HG03108 (cell line): ENCODE measurements around the gene GADD45B.
A peak's percentile ranks its signal among the peaks of the same experiment; 100 is the strongest.
"Not testable (repeated sequence)": the region's sequence is repeated elsewhere in the genome, so short reads cannot be mapped to it uniquely, and the experiment has no call there.

Experiments
- ATAC-seq: cut with Tn5 transposase; IDR thresholded peaks from one replicate; pipeline ENCODE4 v1.9.1; 2021; ENCODE audit warnings: moderate library complexity; ENCODE audit not compliant: unreplicated experiment

GADD45B gene

DNA sequence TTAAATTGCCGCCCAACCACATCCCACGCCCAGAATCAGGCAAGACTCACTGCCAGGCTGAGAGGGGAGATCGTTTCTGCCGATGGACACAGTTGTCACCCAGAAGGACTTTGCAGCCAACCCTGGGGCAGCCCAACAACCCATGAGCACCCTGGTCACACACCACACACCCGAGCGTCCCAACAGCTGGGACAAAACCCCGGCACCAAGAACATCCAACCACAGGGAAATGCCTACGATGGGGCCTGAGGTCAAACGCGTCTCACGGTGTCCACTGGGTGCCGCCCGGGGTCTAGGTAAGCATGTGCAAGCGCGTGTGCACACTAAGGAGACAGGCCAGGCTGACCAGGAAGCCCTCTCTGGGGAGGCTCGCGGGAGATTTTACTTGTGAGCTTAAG is 32.1 kb upstream of the GADD45B start:
- ATAC-seq, result no peak

DNA sequence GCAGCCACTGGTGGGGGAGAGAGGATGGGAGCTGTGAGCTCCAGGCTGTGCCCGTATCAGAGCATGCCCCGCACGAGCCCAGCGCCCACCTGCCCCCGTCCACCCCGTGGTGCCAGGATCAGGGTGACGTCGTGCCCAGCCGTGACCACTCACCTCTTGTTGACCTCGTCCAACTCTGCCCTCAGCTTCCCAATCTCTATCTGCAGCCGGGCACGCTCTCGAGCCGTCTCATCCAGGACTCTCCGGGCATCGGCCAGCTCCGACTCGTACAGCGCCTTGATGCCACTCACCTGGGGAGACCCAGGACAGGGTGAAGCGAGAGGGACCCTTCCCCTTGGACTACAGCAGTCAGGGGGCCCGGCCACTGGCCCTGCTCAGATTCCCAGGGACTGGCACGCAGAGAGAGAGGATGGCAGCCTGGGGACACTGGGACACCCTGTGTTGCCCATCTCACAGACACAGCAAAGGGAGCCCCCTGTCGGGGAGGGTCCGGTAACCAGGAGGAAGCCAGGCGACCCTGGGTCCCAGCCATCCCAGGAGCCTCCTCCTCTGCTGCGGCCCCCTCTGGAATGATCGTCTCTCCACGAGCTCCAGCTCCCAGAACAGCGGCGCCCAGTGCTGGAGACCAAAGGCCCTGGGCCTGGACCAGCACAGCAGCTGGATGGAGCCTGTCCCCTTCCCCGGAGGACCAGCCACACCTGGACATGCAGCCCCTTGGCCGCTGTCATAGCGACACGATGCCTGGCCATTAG is 31.5 kb upstream of the GADD45B start:
- no peak for ATAC-seq

DNA sequence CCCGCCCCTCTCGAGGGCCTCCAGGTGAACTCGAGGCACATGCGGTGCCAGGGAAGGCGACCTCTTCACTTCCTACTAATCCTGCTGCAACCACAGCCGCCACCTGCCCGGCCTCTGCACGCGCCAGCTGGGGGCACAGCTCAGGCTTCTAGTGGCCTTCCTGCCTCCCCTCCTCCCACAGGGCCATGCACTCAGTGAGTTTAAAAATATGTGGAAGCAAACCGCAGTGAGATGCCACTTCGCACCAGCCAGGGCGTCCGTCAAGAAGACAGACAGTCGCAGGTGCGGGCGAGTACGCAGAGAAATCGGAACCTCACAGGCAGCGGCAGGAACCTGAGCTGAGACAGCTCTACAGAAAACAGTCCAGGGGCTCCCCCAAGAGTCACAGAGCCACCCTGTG is 29.5 kb upstream of the GADD45B start:
- no peak for ATAC-seq

DNA sequence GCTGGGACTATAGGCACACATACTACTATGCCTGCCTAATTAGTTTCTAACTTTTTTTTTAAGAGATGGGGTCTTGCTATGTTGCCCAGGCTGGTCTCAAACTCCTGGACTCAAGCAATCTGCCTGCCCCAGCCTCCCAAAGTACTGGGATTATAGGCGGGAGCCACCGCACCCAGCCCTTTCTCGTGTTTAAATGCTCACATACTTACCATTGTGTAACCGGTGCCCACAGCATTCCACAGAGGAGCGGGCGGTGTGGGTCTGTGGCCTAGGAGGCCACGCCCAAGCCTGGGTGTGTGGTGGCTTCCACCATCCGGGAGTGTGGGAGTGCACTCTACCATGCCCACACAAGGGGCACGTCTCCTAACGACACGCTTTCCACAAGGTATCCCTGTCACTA is 26.9 kb upstream of the GADD45B start:
- ATAC-seq, result no peak

DNA sequence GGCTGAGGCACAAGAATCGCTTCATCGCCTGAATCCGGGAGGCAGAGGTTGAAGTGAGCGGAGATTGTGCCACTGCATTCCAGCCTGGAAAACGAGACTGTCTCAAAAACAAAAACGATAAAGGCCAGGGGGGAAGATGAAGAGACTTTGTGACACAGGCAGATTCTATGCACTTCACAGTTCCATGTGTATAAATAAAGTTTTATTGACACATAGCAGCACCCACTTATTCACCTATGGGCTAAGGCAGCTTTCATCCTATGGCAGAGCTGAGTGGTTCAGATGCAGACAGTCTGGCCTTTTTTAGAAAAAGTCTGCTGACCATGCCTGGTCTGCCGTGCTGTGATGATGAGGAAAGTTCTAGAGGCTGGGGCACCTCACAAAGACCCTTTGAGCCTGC is 24.8 kb upstream of the GADD45B start:
- no peak for ATAC-seq

DNA sequence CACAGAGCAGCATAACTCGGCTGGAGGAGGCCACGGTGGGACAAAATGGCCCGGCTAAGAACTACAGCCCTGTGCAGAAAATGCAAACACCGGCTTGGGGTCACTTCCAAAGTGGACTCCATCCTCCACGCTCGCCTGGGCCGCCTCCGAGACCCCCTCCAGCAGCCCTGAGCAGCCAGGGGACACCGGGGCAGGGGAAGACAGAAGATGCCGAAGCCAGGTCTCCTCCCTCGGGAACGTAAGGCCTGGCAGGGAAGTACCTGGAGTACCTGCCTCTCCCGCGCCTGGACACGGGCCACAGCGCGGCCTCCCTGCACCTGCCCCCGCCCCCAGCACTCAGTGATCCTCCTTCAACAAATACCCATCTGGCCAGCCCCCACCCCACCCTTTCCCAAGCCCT is 24.2 kb upstream of the GADD45B start:
- ATAC-seq, result no peak

DNA sequence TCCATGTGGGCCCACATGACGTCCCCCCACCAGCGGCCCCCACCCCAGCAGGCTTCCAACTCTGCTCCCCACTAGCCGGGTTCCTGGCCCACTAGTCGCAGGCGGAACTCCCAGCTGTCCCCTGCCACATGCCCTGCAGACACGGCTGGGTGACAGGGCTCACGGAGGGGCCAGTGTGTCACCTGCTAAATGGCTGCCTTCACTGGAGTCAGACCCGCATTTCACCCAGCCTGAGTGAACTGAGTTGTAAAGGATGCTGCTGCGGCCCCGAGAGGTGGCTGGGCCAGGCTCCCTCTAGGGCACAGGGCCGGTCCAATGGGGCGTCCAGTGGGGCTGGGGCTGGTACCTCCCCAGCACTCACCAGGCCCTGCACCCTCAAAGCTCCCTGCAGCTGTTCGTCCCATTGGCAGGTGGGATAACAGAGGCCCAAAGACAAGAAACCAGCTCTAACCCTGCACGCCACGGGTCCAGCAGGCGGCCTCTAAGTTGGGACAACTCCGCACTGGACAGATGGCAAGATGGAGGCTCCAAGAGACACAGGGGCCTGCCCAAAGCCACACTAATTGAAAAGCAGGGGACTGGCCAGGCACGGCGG is 22.4 kb upstream of the GADD45B start:
- ATAC-seq, result no peak

DNA sequence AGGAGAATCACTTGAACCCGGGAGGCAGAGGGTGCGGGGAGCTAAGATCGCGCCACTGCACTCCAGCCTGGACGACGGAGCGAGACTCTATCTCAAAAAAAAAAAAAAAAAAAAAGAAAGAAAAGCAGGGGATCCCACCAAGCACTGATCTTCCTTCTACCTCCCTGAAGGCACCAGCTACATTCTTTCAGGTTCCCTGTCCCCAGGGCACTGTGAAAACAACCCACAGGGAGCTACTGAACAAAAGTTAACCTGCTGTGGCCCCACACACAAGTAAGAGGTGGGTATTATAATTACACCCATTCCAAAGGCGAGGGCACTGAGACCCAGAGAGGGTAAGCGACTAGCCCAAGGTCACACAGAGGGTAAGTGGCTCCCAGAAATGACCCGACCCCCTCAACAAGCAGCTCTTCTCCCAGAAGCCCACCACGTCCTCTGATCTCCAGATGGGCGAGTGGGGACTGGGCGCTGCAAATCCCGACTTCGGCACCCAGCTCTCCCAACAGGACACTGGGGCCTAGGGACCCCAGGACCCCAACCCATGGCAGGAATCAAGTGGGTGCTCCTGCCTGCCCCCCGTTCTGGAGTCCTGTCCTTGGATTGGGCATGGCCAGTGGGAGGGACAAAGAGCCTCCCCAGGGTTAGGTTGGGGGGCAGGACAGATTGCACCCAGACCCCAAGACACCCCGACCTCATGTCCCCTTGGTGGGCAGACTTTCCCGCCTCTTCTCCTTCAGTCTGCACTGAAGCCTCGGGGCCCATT is 21.5 kb upstream of the GADD45B start:
- no peak for ATAC-seq

DNA sequence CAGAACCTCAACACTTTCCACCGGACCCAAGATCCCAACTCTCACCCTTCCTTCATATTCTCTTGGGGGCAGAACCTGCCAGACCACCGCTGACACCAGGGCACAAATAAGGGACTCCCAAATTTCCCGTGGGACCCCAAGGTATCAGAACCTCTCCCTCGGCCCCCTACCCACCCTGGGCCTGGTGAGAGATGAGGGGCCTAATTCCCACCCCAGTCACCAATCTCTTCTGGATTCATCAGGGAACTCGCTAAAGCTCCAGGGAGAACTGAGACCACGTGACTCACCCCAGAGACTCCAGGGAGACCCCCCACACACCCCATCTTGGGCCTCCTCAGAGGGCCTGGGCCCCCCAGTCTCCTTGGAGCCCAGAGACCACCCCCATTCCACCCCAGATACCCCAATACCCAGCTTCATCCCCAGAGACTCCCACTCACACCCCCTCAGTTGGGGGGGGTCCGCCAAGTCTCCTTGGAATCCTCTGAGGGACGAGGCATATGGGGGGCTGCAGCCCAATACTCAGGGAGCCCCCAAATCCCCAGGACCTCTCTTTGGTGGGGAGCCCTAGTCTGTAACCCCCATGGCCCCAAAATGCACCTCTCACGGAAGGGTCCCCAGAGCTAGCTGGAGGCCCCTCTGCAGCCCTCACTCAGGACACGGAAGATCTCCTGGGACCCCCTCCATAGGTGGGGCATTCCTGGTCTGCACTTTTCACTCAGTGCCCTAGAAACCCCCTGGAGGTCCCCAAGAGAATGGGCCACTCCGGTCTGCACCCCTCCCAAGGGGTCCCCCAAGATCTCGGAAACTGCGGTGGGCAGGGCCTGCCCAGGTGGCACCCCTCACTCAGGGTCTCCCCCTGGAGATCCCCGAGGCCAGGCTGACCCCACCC is 20.7 kb upstream of the GADD45B start:
- no peak for ATAC-seq

DNA sequence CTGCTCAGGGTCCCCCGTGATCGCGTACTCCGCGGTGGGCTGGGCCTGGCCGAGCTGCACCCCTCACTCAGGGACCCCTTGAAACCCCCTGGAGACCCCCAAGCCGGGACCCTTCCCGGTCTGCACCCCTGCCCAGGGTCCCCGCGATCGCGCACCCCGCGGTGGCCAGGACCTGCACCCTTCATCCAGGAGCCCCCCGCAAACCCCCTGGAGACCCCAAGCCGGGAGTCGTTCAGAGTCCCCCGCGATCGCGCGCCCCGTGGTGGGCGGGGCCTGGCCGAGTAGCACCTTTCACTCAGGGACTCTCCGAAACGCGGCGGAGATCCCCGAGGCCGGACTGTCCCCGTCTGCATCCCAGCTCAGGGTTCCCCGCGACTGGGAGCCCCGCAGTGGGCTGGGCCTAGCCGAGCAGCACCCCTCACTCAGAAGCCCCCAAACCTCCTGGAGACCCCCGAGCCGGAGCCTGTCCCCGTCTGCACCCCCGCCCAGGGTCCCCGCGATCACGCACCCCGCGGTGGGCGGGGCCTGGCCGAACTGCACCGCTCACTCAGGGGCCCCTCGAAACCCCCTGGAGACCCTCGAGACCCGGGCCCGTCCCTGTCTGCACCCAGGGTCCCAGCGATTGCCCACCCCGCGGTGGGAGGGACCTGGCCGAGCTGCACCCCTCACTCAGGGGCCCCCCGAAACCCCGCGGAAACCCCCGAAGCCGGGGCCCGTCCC is 19.9 kb upstream of the GADD45B start:
- peak; percentile 35 for ATAC-seq

DNA sequence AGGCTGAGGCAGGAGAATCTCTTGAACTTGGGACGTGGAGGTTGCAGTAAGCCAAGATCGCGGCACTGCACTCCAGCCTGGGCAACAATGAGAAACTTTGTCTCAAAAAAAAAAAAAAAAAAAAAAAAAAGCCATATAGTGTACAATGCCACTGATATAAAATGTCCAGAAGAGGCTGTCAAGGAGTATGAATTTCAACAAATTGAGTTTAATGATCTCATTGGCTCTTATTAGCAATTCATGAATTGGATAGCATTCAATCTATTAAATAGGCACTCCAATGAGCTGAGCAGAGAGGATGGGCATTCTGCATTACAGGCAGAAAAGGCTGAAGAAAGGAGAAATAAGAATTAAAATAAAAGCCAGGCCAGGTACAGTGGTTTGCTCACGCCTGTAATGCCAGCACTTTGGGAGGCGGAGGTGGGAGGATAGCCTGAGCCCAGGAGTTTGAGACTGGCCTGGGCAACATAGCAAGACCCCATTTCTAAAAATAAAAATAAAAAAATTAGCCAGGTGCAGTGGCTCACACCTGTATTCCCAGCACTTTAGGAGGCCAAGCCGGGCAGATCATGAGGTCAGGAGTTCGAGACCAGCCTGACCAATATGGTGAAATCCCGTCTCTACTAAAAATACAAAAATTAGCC is 18.4 kb upstream of the GADD45B start:
- no peak for ATAC-seq

DNA sequence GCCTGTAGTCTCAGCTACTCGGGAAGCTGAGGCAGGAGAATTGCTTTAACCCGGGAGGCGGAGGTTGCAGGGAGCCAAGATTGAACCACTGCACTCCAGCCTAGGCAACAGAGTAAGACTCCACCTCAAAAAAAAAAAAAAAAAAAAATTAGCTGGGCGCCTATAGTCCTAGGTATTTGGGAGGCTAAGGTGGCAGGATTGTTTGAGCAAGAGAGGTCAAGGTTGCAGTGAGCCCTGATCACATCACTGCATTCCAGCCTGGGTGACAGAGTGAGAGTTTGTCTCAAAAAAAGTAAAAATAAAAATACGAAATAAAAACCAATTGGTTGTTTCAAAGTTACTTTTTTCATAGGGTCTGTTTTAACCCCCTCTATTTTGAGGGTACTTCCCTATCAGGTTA is 17.9 kb upstream of the GADD45B start:
- ATAC-seq, result no peak

DNA sequence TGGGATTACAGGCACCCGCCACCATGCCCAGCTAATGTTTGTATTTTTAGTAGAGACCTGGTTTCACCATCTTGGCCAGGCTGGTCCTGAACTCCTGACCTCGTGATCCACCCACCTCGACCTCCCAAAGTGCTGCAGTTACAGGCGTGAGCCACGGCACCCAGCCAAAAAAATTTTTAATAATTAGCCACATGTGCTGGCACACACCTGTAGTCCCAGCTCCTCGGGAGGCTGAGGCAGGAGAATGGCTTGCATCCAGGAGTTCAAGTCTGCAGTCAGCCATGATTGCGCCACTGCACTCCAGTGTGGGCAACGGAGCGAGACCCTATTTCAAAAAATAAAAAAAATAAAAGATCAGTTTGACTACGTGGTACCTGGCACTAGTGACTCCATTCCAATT is 17.2 kb upstream of the GADD45B start:
- ATAC-seq, result not testable (repeated sequence)

DNA sequence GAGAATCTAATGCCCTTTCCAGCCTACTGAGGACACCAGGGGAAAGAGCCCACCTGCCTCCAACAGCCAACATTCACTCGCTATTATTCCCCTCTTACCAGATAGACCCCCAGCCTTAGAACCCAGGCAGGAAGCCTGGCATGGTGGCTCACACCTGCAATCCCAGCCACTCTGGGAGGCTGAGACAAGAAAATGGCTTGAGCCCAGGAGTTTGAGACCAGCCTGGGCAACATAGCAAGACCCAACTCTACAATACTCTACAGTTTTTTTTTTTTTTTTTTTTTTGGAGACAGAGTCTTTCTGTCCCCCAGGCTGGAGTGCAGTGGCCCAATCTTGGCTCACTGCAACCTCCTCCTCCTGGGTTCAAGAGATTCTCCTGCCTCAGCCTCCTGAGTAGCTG is 15.7 kb upstream of the GADD45B start:
- ATAC-seq, result no peak

DNA sequence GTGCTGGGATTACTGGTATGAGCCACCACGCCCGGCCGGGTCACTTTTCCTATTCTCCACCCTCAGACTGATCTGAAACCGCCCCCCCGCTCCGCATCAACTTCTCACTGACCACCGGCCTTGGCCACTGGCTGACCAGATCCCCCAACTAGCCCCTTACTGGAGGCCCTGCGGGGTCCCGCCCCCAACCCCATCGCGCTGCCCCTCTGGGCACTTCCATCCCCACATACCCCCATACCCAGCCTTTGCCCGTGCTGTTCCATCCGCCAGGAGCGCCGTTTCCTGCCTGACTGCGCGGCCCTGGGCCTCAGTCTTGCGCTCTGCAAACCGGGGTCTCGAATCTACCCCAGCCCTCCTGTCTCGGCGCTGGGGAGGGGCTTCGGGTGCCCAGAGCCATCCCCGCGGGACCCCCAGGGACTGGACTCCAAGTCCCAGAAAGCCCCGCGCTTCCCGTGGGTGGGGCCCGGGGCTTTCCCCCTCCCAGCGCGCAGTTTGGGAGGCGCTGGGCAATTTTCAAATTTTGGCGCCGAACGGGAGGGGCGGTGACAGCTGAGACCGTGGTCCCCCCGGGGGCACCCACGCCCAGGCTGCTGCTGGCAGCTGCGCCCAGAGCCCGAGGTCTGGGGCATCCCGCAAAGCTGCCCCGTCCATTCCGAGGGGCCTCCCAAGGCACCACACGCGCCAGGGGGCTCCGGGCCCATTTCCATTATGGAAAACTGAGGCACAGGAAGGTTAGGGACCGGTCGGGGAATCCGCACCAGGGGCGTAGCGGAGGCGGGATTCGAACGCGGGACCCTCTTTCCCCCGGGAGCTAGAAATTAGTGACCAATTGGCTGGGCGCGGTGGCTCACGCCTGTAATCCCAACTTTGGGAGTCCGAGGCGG is 13.9 kb upstream of the GADD45B start:
- ATAC-seq, result peak; percentile 55

DNA sequence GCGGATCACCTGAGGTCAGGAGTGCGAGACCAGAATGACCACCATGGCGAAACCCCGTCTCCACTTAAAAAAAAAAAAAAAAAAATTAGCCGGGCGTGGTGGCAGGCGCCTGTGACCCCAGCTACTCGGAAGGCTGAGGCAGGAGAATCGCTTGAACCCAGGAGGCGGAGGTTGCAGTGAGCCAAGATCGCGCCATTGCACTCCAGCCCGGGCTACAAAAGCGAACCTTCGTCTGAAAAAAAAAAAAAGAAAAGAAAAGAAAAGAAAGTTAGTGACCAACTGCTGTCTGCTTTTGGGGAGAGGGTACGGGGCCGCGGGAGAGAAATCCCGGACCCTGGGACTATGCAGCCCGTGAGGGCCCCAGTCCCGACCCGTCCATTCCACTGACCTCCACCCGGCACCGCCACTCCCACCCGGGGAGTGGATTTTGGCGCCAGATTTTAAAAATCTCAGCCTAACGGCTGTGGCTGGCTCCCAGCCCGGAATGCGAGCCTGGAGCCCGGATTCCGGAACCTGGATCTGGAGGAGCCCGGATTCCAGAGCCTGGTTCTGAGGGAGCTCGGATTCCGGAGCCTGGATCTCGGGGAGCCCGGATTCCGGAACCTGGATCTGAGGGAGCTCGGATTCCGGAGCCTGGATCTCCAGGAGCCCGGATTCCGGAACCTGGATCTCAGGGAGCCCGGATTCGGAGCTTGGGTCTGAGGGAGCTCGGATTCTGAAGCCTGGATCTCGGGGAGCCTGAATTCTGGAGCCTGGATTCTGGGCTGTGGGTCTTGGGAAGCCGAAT is 13.1 kb upstream of the GADD45B start:
- no peak for ATAC-seq

DNA sequence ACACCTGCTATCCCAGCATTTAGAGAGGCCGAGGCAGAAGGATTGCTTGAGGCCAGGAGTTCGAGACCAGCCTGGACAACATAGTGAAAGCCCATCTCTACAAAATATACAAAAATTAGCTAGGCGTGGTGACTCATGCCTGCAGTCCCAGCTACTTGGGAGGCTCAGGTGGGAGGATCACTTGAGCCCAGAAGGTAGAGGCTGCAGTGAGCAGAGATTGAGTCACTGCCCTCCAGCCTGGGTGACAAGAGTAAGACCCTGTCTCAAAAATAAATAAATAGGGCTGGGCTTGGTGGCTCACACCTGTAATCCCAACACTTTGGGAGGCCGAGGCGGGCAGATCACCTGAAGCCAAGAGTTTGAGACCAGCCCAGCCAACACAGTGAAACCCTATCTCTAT is 12.2 kb upstream of the GADD45B start:
- not testable (repeated sequence) for ATAC-seq

DNA sequence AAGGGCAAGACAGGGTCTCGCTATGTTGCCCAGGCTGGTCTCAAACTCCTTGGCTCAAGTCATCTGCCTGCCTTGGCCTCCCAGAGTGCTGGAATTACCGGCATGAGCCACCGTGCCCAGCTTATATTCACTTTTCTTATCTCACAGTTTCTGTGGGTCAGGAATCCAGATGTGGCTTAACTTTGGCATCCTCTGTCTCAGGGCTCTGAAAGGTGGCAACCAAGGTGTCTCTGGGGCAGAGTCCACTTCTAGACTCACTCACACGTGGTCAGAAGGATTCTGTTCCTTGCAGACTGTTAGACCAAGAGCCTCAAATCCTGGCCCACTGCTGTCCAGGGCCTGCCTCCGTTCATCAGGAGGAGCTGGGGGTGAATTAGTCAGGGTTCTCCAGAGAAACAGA is 11.5 kb upstream of the GADD45B start:
- no peak for ATAC-seq
